Calu3 (cell line): ENCODE results near the gene MUSTN1. TPM values are rescaled to one million over a fixed set of nuclear protein-coding genes. Genes with fewer than 3 reads are reported as not detected.

ENCODE experiments used
- BruUV-seq: library from RNA; stranded (reverse); fragments of 400-500 nt; replicated peaks from 2 replicates; lab custom pipeline; 2021; lab: Mats Ljungman, UMichigan
- CTCF ChIA-PET: fragments of 300-600 bp; sonication (Branson Sonifier 250); formaldehyde crosslinking; loops from one replicate; lab custom pipeline; 2022; ENCODE audit warnings: antibody characterized with exemption; lab: Charles Lee
- DNase-seq: peaks from one replicate; pipeline ENCODE4 v3.0.0; 2022
- H3K27ac Mint-ChIP-seq: one replicate; pipeline ENCODE4 v1.8.0; 2022; ENCODE audit warnings: mixed read lengths; ENCODE audit not compliant: unreplicated experiment
- H3K27me3 Mint-ChIP-seq: one replicate; pipeline ENCODE4 v1.8.0; 2022; ENCODE audit warnings: mixed read lengths; ENCODE audit not compliant: unreplicated experiment
- H3K36me3 Mint-ChIP-seq: one replicate; pipeline ENCODE4 v1.8.0; 2022; ENCODE audit warnings: mild to moderate bottlenecking, moderate library complexity, mixed read lengths; ENCODE audit not compliant: insufficient read depth, unreplicated experiment
- H3K4me1 Mint-ChIP-seq: one replicate; pipeline ENCODE4 v1.8.0; 2022; ENCODE audit warnings: mild to moderate bottlenecking, low read depth, mixed read lengths; ENCODE audit not compliant: unreplicated experiment
- H3K4me3 Mint-ChIP-seq: one replicate; pipeline ENCODE4 v1.8.0; 2022; ENCODE audit warnings: mild to moderate bottlenecking, low read depth, moderate library complexity, mixed read lengths; ENCODE audit not compliant: unreplicated experiment
- H3K9me3 Mint-ChIP-seq: one replicate; pipeline ENCODE4 v1.8.0; 2022; ENCODE audit warnings: low read depth, mixed read lengths; ENCODE audit not compliant: unreplicated experiment
- CTCF ChIP-seq: fragments of 200-600 bp; IDR thresholded peaks from one replicate; pipeline ENCODE4 v1.8.0; 2022; ENCODE audit warnings: antibody characterized with exemption; ENCODE audit not compliant: unreplicated experiment
- intact Hi-C: fragments of 100-400 bp; cut with micrococcal nuclease; formaldehyde crosslinking; loops from one replicate; pipeline ENCODE4 v1.10.0; 2022; ENCODE audit not compliant: unreplicated experiment
- total RNA-seq: library from RNA; stranded (reverse); gene quantifications from 2 replicates; pipeline ENCODE4 v1.2.3, GENCODE V29; 2022

Gene MUSTN1
- total RNA-seq, 1 experiment from 2014 or later = 0.66 TPM

GRCh38 chr3:52849656-52850055 lies 14.8 kb upstream of the MUSTN1 start:
- no peak for TF ChIP-seq CTCF

GRCh38 chr3:52848617-52849016 lies 13.8 kb upstream of the MUSTN1 start:
- H3K27ac Mint-ChIP-seq = no peak overlapping the region
- CTCF ChIA-PET = no interaction called here
- H3K4me3 Mint-ChIP-seq = no peak overlapping the region
- no TSS peak for BruUV-seq
- H3K36me3 Mint-ChIP-seq = no peaks in the 10 kb centered on the region
- no peaks in the 10 kb centered on the region for H3K27me3 Mint-ChIP-seq
- TF ChIP-seq CTCF = no peak
- intact Hi-C loops = no loop called here
- H3K9me3 Mint-ChIP-seq = no peaks in the 10 kb centered on the region
- no peaks in the 10 kb centered on the region for H3K4me1 Mint-ChIP-seq
- no peak for DNase-seq

More at GRCh38 chr3:52849656-52850055, 14.8 kb upstream of the MUSTN1 start:
- H3K4me1 Mint-ChIP-seq = no peaks in the 10 kb centered on the region
- H3K27ac Mint-ChIP-seq = no peak overlapping the region
- intact Hi-C loops = no loop called here
- H3K9me3 Mint-ChIP-seq = no peaks in the 10 kb centered on the region
- H3K27me3 Mint-ChIP-seq = no peaks in the 10 kb centered on the region
- H3K36me3 Mint-ChIP-seq = no peaks in the 10 kb centered on the region
- H3K4me3 Mint-ChIP-seq = no peak overlapping the region
- no TSS peak for BruUV-seq
- no peak for DNase-seq
- CTCF ChIA-PET = no interaction called here

- no peak for TF ChIP-seq CTCF
- no peak overlapping the region for H3K4me3 Mint-ChIP-seq
- H3K27me3 Mint-ChIP-seq = no peaks in the 10 kb centered on the region
- no peaks in the 10 kb centered on the region for H3K9me3 Mint-ChIP-seq
- CTCF ChIA-PET = no interaction called here
- intact Hi-C loops = no loop called here
- no peak for DNase-seq
- no peaks in the 10 kb centered on the region for H3K36me3 Mint-ChIP-seq
- H3K27ac Mint-ChIP-seq = no peak overlapping the region
- no peaks in the 10 kb centered on the region for H3K4me1 Mint-ChIP-seq
- no TSS peak for BruUV-seq
Observed at GRCh38 chr3:52847726-52848125, 12.9 kb upstream of the MUSTN1 start.

GRCh38 chr3:52847241-52847640 lies 12.4 kb upstream of the MUSTN1 start:
- BruUV-seq = no TSS peak
- Mint-ChIP-seq H3K9me3 (no peaks in the 10 kb centered on the region), H3K27me3 (no peaks in the 10 kb centered on the region), H3K4me1 (no peaks in the 10 kb centered on the region), H3K27ac (no peak overlapping the region), H3K4me3 (no peak overlapping the region), H3K36me3 (no peaks in the 10 kb centered on the region)
- CTCF ChIA-PET = no interaction called here
- no peak for TF ChIP-seq CTCF
- no peak for DNase-seq
- intact Hi-C loops = no loop called here
